DMS114 treated with DMSO at 0.1 percent for 48 hours (cell line): ENCODE data around the gene LYVE1.
A peak's percentile ranks its signal among the peaks of the same experiment; 100 is the strongest.

Experiments
- DNase-seq: peaks from one replicate; lab custom pipeline; 2025; ENCODE audit not compliant: unreplicated experiment; lab: John Stamatoyannopoulos, UW

The LYVE1 gene

GRCh38 chr11:10561043-10561818 is 7.2 kb downstream of the LYVE1 start:
- no peak for DNase-seq

- DNase-seq = no peak
These were observed 10.2 kb downstream of the LYVE1 start for GRCh38 chr11:10558288-10558687.

GRCh38 chr11:10556590-10556989 is 11.9 kb downstream of the LYVE1 start:
- DNase-seq = no peak

- no peak for DNase-seq
These were observed 16.6 kb downstream of the LYVE1 start for GRCh38 chr11:10551845-10552352.

- no peak for DNase-seq
These were observed 17.2 kb downstream of the LYVE1 start for GRCh38 chr11:10551290-10551592.

GRCh38 chr11:10550503-10551289 is 17.8 kb downstream of the LYVE1 start:
- no peak for DNase-seq

- DNase-seq = no peak
These were observed 23.7 kb downstream of the LYVE1 start for GRCh38 chr11:10544491-10545465.

GRCh38 chr11:10543782-10544181 is 24.7 kb downstream of the LYVE1 start:
- no peak for DNase-seq

- no peak for DNase-seq
These were observed 25.7 kb downstream of the LYVE1 start for GRCh38 chr11:10542776-10543175.

GRCh38 chr11:10541561-10541930 is 26.9 kb downstream of the LYVE1 start:
- DNase-seq = no peak

- peak; percentile 79 for DNase-seq
These were observed 27.4 kb downstream of the LYVE1 start, which contains the start of gene RNF141 for GRCh38 chr11:10540915-10541560. Gene RNF141, minus strand, starts transcription at chr11:10541187. Its CDS starts 7,029 bp downstream, at chr11:10534158.

- no peak for DNase-seq
These were observed 27.9 kb downstream of the LYVE1 start for GRCh38 chr11:10540546-10540914.

- no peak for DNase-seq
These were observed 29.1 kb downstream of the LYVE1 start for GRCh38 chr11:10539339-10539738.

- no peak for DNase-seq
These were observed 29.5 kb downstream of the LYVE1 start for GRCh38 chr11:10538924-10539323.

GRCh38 chr11:10537600-10537999 is 30.9 kb downstream of the LYVE1 start:
- no peak for DNase-seq

GRCh38 chr11:10534316-10534715 is 34.1 kb downstream of the LYVE1 start:
- no peak for DNase-seq

GRCh38 chr11:10533323-10533722 is 35.1 kb downstream of the LYVE1 start:
- DNase-seq = no peak

GRCh38 chr11:10532526-10532925 is 35.9 kb downstream of the LYVE1 start:
- DNase-seq = no peak

- no peak for DNase-seq
These were observed 39.2 kb downstream of the LYVE1 start for GRCh38 chr11:10529279-10529678.

- no peak for DNase-seq
These were observed 40.3 kb downstream of the LYVE1 start for GRCh38 chr11:10528121-10528520.
